ENCODE measurements around the gene ECEL1. TPM values are rescaled to one million over a fixed set of nuclear protein-coding genes. Genes with fewer than 3 reads are reported as not detected.

ECEL1 gene
- polyA plus RNA-seq, 3 donors from 2014 or later, result not detected

Other genes with a start within 250 kb of the ECEL1 start
- gene ALPP, start 109.1 kb downstream of the ECEL1 start, polyA plus RNA-seq, result not detected
- not detected for gene ALPG, start 81.0 kb downstream of the ECEL1 start, polyA plus RNA-seq
- gene ALPI, start 31.7 kb downstream of the ECEL1 start, polyA plus RNA-seq, result not detected
- gene PRSS56, start 32.6 kb upstream of the ECEL1 start, polyA plus RNA-seq, result not detected
- gene CHRND, start 38.3 kb upstream of the ECEL1 start, polyA plus RNA-seq, result not detected
- not detected for gene CHRNG, start 51.9 kb upstream of the ECEL1 start, polyA plus RNA-seq
- gene TIGD1, start 62.7 kb upstream of the ECEL1 start, polyA plus RNA-seq, result 1 to 10 TPM; 1.3 to 6.2 (median 2.7) TPM
- 10 to 100 TPM; 60.5 to 82.0 (median 80.3) TPM for gene EIF4E2, start 62.9 kb upstream of the ECEL1 start, polyA plus RNA-seq
- gene EFHD1, start 145.8 kb upstream of the ECEL1 start, polyA plus RNA-seq, result under 1 TPM in 1 of 3 donors, not detected in 2; 0.71 TPM
- gene GIGYF2, start 209.5 kb upstream of the ECEL1 start, polyA plus RNA-seq, result 10 to 100 TPM in 2 of 3 donors, 1 to 10 TPM in 1; 7.8 to 41.3 (median 13.0) TPM